Epithelial cell of proximal tubule (primary cell): Measurements from ENCODE around the gene MYZAP. TPM values are rescaled to one million over a fixed set of nuclear protein-coding genes. Genes with fewer than 3 reads are reported as not detected.

Experiments
- DNase-seq: peaks from one replicate; pipeline ENCODE4 v3.0.0-alpha.2; 2011; ENCODE audit warnings: low read depth
- H3K4me3 ChIP-seq: 2 replicates; pipeline ENCODE4 v1.5.1; 2011; ENCODE audit warnings: low read depth, mild to moderate bottlenecking, low read length
- CTCF ChIP-seq: conservative IDR thresholded peaks from 2 replicates; pipeline ENCODE4 v1.5.1; 2012; ENCODE audit warnings: low read depth, mild to moderate bottlenecking, low read length
- total RNA-seq: library from RNA; depleted of rRNA; stranded (reverse); fragments of >200 nt; gene quantifications from 2 replicates; pipeline ENCODE4 v1.2.3, GENCODE V29; 2015

Gene MYZAP
- total RNA-seq, 1 donor from 2014 or later = 0.06 TPM

DNA sequence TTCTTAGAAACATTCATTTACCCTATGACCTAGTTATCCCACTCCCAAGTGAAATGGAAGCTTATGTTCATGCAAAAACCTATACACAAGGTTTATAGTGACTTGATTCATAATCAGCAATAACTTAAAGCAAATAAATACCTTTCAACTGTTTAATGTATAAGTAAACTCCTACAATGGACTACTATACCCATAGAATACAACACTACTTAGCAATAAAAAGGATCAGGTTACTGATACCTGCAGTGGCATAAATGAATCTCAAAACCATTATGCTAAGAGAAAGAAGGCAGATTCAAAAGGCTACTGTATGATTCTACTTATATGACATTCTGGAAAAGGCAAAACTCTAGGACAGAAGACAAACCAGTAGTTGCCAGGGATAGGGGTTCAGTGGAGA lies 106.5 kb downstream of the MYZAP start:
- TF ChIP-seq CTCF = no peak
- DNase-seq = no peak
- H3K4me3 ChIP-seq = no peak overlapping the region

DNA sequence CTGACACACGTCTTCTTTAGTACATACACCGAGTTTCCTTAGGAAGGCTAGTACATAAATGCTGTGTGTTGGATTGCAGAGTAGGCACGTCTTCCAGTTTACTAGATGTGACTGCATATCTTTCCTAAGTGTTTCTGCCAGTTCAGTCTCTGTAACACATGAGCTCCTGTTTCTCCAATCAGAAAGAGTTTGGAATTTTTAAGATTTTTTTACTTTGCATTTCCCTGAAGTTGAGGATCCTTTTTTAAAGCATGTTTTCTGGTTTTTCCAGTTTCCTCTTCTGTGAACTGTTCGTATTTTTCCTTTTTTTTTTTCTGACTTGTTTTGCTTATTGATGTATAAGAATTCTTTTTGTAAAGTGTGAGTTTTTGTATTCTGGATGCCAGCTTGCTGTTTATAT lies 107.3 kb downstream of the MYZAP start:
- no peak overlapping the region for H3K4me3 ChIP-seq
- no peak for DNase-seq
- TF ChIP-seq CTCF = no peak

DNA sequence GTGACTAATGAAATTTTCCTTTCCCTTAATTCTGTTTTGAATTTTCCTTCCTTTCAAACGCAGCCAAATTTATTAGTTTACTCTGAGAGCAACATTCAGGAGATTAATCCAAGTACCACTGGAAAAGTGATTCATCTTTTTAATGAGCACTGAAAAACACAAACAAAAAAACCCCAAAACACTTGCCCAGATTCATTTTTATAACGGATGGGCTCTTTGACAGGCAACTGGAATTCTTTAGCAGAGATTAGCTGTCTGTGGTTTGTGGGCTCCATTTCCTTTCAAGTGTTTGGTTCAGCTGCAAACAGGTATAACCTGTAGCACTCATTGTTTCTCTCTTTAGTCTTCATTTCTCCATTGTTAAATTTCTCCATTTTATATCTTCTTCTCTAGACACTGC lies 111.7 kb downstream of the MYZAP start:
- TF ChIP-seq CTCF = no peak
- no peak for DNase-seq
- H3K4me3 ChIP-seq = no peak overlapping the region

DNA sequence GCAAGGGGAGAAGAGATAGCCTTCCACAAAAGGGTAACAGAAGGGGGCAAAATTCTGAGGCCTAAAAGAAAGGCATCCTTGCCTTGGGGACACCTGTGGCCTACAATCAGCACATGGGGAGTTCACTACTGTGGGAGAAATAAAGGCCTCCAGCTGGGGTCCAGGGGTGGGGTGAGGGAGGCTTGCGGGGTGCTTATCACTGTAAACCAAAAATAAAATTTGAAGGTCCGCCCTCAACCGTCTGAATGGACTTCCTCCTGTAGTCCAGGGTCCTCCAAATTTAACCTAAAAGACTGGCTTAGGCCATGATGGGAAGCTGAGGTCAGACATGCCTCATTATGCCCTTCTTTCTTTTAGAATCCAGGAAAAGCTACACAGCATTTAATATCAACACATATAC lies 112.7 kb downstream of the MYZAP start:
- TF ChIP-seq CTCF = no peak
- no peak overlapping the region for H3K4me3 ChIP-seq
- no peak for DNase-seq

DNA sequence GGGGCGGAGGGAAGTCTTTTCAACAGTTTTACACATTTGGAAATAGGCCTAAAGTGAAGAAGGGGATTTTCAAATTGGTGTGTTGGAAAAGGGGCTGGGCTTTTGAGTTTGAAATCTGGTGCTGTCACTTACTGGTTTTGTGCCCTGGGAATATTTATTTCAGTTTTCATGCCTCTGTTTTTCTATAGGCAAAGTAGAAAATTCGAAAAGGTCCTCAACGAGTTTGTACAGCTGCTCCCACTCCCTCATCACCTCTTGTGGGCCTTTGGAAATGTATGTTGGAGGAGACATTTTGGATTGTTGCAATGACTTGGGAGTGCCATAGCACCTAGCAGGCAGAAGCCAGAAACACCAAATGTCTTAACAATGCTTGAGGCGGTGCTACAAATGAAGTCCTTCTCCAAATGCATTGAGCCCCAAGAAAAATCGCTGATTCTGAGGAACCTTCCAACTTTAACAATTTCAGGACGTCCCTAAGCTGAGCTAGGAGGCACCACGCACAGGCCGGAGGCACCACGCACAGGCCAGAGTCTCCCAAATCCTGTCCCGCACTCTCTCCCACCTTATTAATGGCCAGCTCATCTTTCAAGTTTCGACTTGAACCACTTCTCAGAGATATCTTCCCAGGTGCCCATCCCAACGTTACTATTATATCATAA lies 114.2 kb downstream of the MYZAP start:
- no peak for TF ChIP-seq CTCF
- no peak for DNase-seq
- peak overlapping the region; percentile 88 for H3K4me3 ChIP-seq

GRCh38 chr15:57706405-57707209 lies 114.9 kb downstream of the MYZAP start, which contains the start of gene POLR2M:
TSS of gene POLR2M (plus strand) at chr15:57706714. CDS start at chr15:57706843, 129 bp downstream.
- no peak for TF ChIP-seq CTCF
- peak within 1 kb of the TSS; percentile 88 for H3K4me3 ChIP-seq
- peak; percentile 84 for DNase-seq
